Cardiac muscle cell (in vitro differentiated cells and primary cell): Measurements from ENCODE around the gene ITIH2. TPM values are rescaled to one million over a fixed set of nuclear protein-coding genes. Genes with fewer than 3 reads are reported as not detected.

Experiments
- DNase-seq, 2 donors: peaks; one replicate each; pipeline versions ENCODE4 v3.0.0 to v3.0.0-alpha.2; 2010 to 2017; ENCODE audit warnings: low read depth in 1 of 2, low spot score in 1 of 2
- H3K27ac ChIP-seq: fragments of 200-600 bp; sonication (generic); 2 replicates; pipeline ENCODE4 v1.5.1; 2016
- H3K27me3 ChIP-seq: fragments of 200-600 bp; sonication (generic); 2 replicates; pipeline ENCODE4 v1.6.0; 2016; ENCODE audit warnings: control low read depth
- H3K36me3 ChIP-seq: fragments of 200-600 bp; sonication (generic); 2 replicates; pipeline ENCODE4 v1.5.1; 2016; ENCODE audit warnings: control low read depth
- H3K4me1 ChIP-seq: fragments of 200-600 bp; sonication (generic); 2 replicates; pipeline ENCODE4 v1.8.1; 2017; ENCODE audit warnings: low read depth, mild to moderate bottlenecking, mixed run types
- H3K4me3 ChIP-seq: fragments of 200-600 bp; sonication (generic); 2 replicates; pipeline ENCODE4 v1.5.1; 2016; ENCODE audit warnings: mild to moderate bottlenecking
- H3K9me3 ChIP-seq: fragments of 200-600 bp; sonication (generic); 2 replicates; pipeline ENCODE4 v1.5.1; 2017; ENCODE audit warnings: low read depth, mild to moderate bottlenecking, control low read depth
- polyA plus RNA-seq: library from polyadenylated mRNA; unstranded; fragments of >200 nt; fragmentation: Nextera tagmentation; extraction: Ambion mirVana; gene quantifications from 2 replicates; pipeline ENCODE4 v1.2.1, GENCODE V29; 2016
- total RNA-seq: library from RNA; depleted of rRNA; stranded (reverse); fragments of >200 nt; gene quantifications from 2 replicates; pipeline ENCODE4 v1.2.3, GENCODE V29; 2016
- TF ChIP-seq, protein P1 (sequence below): IDR thresholded peaks from 2 replicates; pipeline ENCODE4 v1.5.1; 2012; ENCODE audit warnings: low read depth, mild to moderate bottlenecking, low read length

The ITIH2 gene
- total and polyA plus RNA-seq, 2 experiments from 2014 or later: 0.09 TPM; not detected in 1

DNA sequence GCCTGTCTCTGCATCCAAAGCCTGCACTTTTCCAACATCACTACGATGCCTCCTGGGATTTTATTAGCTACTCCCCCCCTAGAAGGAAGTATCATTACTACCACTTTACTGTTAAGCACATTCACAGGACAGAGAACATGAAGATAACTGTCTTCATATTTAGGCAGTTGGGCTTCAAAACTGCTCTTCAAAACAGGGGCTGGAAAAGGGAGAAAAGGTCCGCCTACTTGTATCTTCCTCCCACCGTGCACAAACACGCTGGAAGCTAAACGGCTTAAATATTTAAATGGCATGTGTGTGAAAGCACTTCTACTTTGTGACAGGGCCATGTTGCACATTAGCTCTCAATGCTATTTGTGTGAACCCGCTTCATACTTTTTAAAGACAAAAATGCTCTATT is 37.3 kb upstream of the ITIH2 start:
- peaks cover 89% of the 10 kb centered on the region for H3K27me3 ChIP-seq
- DNase-seq: peak in 1 of 2 donors; percentile 4
- H3K4me3 ChIP-seq: peak overlapping the region; percentile 48
- TF ChIP-seq, protein P1, sequence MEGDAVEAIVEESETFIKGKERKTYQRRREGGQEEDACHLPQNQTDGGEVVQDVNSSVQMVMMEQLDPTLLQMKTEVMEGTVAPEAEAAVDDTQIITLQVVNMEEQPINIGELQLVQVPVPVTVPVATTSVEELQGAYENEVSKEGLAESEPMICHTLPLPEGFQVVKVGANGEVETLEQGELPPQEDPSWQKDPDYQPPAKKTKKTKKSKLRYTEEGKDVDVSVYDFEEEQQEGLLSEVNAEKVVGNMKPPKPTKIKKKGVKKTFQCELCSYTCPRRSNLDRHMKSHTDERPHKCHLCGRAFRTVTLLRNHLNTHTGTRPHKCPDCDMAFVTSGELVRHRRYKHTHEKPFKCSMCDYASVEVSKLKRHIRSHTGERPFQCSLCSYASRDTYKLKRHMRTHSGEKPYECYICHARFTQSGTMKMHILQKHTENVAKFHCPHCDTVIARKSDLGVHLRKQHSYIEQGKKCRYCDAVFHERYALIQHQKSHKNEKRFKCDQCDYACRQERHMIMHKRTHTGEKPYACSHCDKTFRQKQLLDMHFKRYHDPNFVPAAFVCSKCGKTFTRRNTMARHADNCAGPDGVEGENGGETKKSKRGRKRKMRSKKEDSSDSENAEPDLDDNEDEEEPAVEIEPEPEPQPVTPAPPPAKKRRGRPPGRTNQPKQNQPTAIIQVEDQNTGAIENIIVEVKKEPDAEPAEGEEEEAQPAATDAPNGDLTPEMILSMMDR: no peak
- no peak overlapping the region for H3K27ac ChIP-seq
- H3K36me3 ChIP-seq: no peaks in the 10 kb centered on the region
- no peaks in the 10 kb centered on the region for H3K9me3 ChIP-seq
- no peaks in the 10 kb centered on the region for H3K4me1 ChIP-seq

- peaks cover 84% of the 10 kb centered on the region for H3K27me3 ChIP-seq
- H3K4me3 ChIP-seq: peak within 1 kb of the TSS; percentile 48
- H3K4me1 ChIP-seq: no peaks in the 10 kb centered on the region
- H3K9me3 ChIP-seq: no peaks in the 10 kb centered on the region
- DNase-seq: peak in 1 of 2 donors; percentile 50
- TF ChIP-seq, protein P1: no peak
- no peak within 1 kb of the TSS for H3K27ac ChIP-seq
- no peaks in the 10 kb centered on the region for H3K36me3 ChIP-seq
Observed at GRCh38 chr10:7666253-7667023, 36.7 kb upstream of the ITIH2 start, which contains the start of gene ITIH5. Gene ITIH5 (minus strand): TSS chr10:7666966. CDS start chr10:7666892, 74 bp downstream.

DNA sequence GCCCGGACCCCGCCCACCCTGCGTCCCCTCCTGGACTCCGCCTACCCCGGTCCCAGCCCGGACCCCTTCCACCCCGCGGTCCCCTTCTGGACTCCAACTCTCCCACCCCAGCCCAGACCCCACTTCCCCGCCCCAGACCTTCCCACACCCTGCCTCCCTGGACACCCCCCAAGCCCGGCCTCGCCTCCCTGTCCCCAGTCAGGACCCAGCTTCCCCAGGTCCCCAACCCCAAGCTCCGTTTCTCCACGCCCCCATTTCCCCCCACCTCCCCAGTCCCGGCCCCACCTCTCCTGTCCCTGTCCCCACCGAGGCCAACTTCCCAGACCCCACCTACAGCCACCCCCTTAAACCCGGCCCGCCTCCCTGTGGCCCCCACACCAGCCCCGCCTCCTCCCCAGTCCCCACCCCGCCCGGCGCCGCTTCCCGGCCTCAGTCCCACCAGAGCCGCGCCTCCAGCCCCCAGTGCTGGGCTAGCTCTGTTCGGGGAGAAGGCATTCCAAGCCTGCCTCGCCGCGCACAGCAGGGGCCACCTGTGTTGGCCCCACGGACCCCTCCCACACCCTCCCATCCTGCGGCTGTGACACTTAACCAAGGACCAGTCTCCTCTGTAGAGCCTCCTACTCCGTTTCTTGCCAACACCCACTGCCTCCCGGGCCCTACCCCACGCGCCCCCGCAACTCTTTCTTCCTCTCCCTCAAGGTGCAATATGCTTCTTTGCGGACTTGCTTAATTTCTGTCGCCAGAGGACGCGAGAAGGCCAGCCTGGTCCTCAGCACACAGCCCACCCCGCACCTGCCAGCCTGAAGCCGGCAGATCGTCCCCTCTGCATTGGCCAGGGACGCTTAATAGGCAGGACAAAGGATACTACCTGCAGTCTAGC is 35.6 kb upstream of the ITIH2 start:
- no peak overlapping the region for H3K27ac ChIP-seq
- TF ChIP-seq, protein P1: no peak

DNA sequence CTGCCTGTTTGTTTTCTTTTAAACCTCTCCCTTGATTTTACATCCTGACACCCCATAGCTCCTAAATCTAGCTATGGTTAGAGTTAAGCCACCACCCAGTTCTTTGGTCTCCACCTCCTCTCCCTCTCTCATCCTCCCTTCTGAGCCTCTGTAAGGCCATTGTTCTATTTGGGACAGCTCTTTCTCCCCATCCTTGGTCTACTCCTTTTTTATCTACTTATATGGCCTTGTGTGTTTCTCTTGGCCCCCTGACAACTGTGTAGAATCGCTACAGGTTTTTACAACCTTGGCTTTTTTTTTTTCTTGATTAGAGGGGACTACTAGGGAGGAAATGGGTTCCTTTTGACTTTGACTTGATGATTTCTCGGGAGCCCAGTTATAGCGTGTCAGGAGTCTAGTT is 33.0 kb upstream of the ITIH2 start:
- Histone ChIP-seq H3K27me3 (peaks cover 61% of the 10 kb centered on the region), H3K9me3 (no peaks in the 10 kb centered on the region), H3K27ac (no peak overlapping the region), H3K4me1 (peaks cover 2% of the 10 kb centered on the region), H3K4me3 (no peak overlapping the region), H3K36me3 (no peaks in the 10 kb centered on the region)
- TF ChIP-seq, protein P1: no peak
- no peak for DNase-seq

More for the DNA sequence above, 35.6 kb upstream of the ITIH2 start:
- Histone ChIP-seq H3K27me3 (peaks cover 80% of the 10 kb centered on the region), H3K4me1 (no peaks in the 10 kb centered on the region), H3K9me3 (no peaks in the 10 kb centered on the region), H3K4me3 (peak overlapping the region; percentile 13), H3K36me3 (no peaks in the 10 kb centered on the region)
- DNase-seq: peak in 1 of 2 donors; percentile 25

DNA sequence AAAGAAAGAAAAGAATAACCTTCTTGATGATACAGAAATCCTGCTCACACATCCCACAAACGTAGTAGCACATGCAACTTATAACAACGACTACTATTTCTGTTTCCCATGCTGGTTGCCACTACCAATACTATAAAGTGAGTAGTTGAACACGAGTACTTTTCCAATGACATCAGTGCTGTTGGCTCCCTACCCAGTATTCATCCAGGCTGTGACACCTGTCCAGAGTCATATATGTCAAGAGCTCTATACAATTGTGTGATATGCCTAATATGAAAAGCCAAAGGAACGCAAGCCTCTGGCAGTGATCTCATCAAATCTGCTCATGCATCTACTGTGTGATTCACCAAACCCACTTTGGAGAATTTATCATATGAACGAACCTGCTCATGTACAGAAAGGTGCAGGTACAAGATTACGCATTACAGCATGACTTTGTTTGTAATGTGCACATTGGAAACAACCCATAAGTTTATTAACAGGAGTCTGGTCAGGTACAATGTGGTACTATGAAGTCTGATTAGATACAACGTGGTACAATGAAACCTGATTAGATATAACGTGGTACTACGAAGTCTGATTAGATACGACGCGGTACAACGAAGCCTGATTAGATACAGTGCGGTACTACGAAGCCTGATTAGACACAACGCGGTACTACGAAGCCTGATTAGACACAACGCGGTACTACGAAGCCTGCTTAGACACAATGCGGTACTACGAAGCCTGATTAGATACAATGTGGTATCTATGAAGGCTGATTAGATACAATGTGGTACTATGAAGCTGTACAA is 30.6 kb upstream of the ITIH2 start:
- Histone ChIP-seq H3K4me3 (no peak overlapping the region), H3K27ac (no peak overlapping the region), H3K9me3 (no peaks in the 10 kb centered on the region), H3K4me1 (peaks cover 2% of the 10 kb centered on the region), H3K27me3 (peaks cover 56% of the 10 kb centered on the region), H3K36me3 (no peaks in the 10 kb centered on the region)
- TF ChIP-seq, protein P1: no peak
- peak in 1 of 2 donors; percentile 12 for DNase-seq
